GM19023 (cell line): ENCODE data around the gene SLC8A1.

Experiments used
- ATAC-seq: cut with Tn5 transposase; IDR thresholded peaks from one replicate; pipeline ENCODE4 v1.9.1; 2021; ENCODE audit warnings: mild to moderate bottlenecking, moderate library complexity; ENCODE audit not compliant: unreplicated experiment

SLC8A1 gene

GRCh38 chr2:40281021-40281940 lies 170.6 kb downstream of the SLC8A1 start:
- no peak for ATAC-seq

- no peak for ATAC-seq
Observed at GRCh38 chr2:40279482-40279881, 172.4 kb downstream of the SLC8A1 start.

- ATAC-seq: no peak
Observed at GRCh38 chr2:40279001-40279400, 172.9 kb downstream of the SLC8A1 start.

GRCh38 chr2:40276076-40276475 lies 175.8 kb downstream of the SLC8A1 start:
- ATAC-seq: no peak

- ATAC-seq: no peak
Observed at GRCh38 chr2:40274270-40274669, 177.6 kb downstream of the SLC8A1 start.

GRCh38 chr2:40273734-40274182 lies 178.1 kb downstream of the SLC8A1 start:
- no peak for ATAC-seq

- no peak for ATAC-seq
Observed at GRCh38 chr2:40271094-40271493, 180.8 kb downstream of the SLC8A1 start.

GRCh38 chr2:40270372-40270771 lies 181.5 kb downstream of the SLC8A1 start:
- no peak for ATAC-seq

- ATAC-seq: no peak
Observed at GRCh38 chr2:40268566-40268965, 183.3 kb downstream of the SLC8A1 start.

- ATAC-seq: no peak
Observed at GRCh38 chr2:40266201-40266600, 185.7 kb downstream of the SLC8A1 start.

- no peak for ATAC-seq
Observed at GRCh38 chr2:40265602-40266001, 186.3 kb downstream of the SLC8A1 start.

- no peak for ATAC-seq
Observed at GRCh38 chr2:40261042-40261441, 190.8 kb downstream of the SLC8A1 start.

GRCh38 chr2:40260437-40260836 lies 191.5 kb downstream of the SLC8A1 start:
- no peak for ATAC-seq

GRCh38 chr2:40259900-40260299 lies 192.0 kb downstream of the SLC8A1 start:
- no peak for ATAC-seq

GRCh38 chr2:40258135-40258457 lies 193.8 kb downstream of the SLC8A1 start:
- no peak for ATAC-seq

GRCh38 chr2:40257340-40258134 lies 194.4 kb downstream of the SLC8A1 start:
- no peak for ATAC-seq

- ATAC-seq: no peak
Observed at GRCh38 chr2:40256649-40257048, 195.2 kb downstream of the SLC8A1 start.

GRCh38 chr2:40256008-40256407 lies 195.9 kb downstream of the SLC8A1 start:
- ATAC-seq: no peak

- ATAC-seq: no peak
Observed at GRCh38 chr2:40255103-40255502, 196.8 kb downstream of the SLC8A1 start.

- ATAC-seq: no peak
Observed at GRCh38 chr2:40254611-40255010, 197.3 kb downstream of the SLC8A1 start.

GRCh38 chr2:40251137-40251536 lies 200.8 kb downstream of the SLC8A1 start:
- ATAC-seq: no peak

GRCh38 chr2:40249577-40249976 lies 202.3 kb downstream of the SLC8A1 start:
- no peak for ATAC-seq
